IgD-negative memory B cell (primary cell): Measurements from ENCODE around the gene JAK1. TPM values are rescaled to one million over a fixed set of nuclear protein-coding genes. Genes with fewer than 3 reads are reported as not detected.

Source experiments
- H3K27ac Mint-ChIP-seq, 3 donors: one replicate each; pipeline ENCODE4 v1.8.0; 2020 to 2022; ENCODE audit warnings: mild to moderate bottlenecking in 3 of 3, mixed read lengths in 3 of 3, moderate library complexity in 1 of 3
- H3K27me3 Mint-ChIP-seq: one replicate; pipeline ENCODE4 v1.8.0; 2021; ENCODE audit warnings: mixed read lengths
- H3K36me3 Mint-ChIP-seq: one replicate; pipeline ENCODE4 v1.8.0; 2020; ENCODE audit warnings: mild to moderate bottlenecking, mixed read lengths
- H3K4me1 Mint-ChIP-seq, 3 donors: one replicate each; pipeline ENCODE4 v1.8.0; 2020 to 2022; ENCODE audit warnings: mixed read lengths in 3 of 3, mild to moderate bottlenecking in 1 of 3
- H3K4me3 Mint-ChIP-seq, 4 donors: one replicate each; pipeline ENCODE4 v1.8.0; 2020 to 2022; ENCODE audit warnings: mild to moderate bottlenecking in 4 of 4, mixed read lengths in 4 of 4, moderate library complexity in 3 of 4
- H3K9me3 Mint-ChIP-seq, 3 donors: one replicate each; pipeline ENCODE4 v1.8.0; 2020 to 2021; ENCODE audit warnings: mixed read lengths in 3 of 3, mild to moderate bottlenecking in 1 of 3
- polyA plus RNA-seq: library from polyadenylated mRNA; unstranded; fragments of 300-500 nt; fragmentation: Illumina TruSeq; gene quantifications from one replicate; pipeline ENCODE4 v1.2.3, GENCODE V29; 2021

The JAK1 gene
- polyA plus RNA-seq, 1 donor from 2014 or later: 216 TPM

GRCh38 chr1:64890699-64891447 is 75.5 kb downstream of the JAK1 start:
- H3K4me1 Mint-ChIP-seq: peaks cover 73 to 85% (median 78%) of the 10 kb centered on the region in 3 donors
- H3K9me3 Mint-ChIP-seq: no peaks in the 10 kb centered on the region
- no peaks in the 10 kb centered on the region for H3K27me3 Mint-ChIP-seq
- H3K36me3 Mint-ChIP-seq: no peaks in the 10 kb centered on the region
- H3K4me3 Mint-ChIP-seq: peak overlapping the region in 1 of 4 donors; percentile 93
- H3K27ac Mint-ChIP-seq: peak overlapping the region in 2 of 3 donors; percentile 6 to 10

- Mint-ChIP-seq H3K36me3 (no peaks in the 10 kb centered on the region), H3K27ac (peak overlapping the region in 1 of 3 donors; percentile 82), H3K27me3 (no peaks in the 10 kb centered on the region), H3K4me1 (peaks cover 64 to 85% (median 68%) of the 10 kb centered on the region in 3 donors), H3K9me3 (no peaks in the 10 kb centered on the region), H3K4me3 (peak overlapping the region in 2 of 4 donors; percentile 18 to 33)
These were observed 78.6 kb downstream of the JAK1 start for GRCh38 chr1:64887689-64888217.

- H3K4me3 Mint-ChIP-seq: peak overlapping the region in 1 of 4 donors; percentile 13
- peaks cover 61 to 82% (median 70%) of the 10 kb centered on the region in 3 donors for H3K4me1 Mint-ChIP-seq
- no peaks in the 10 kb centered on the region for H3K27me3 Mint-ChIP-seq
- H3K36me3 Mint-ChIP-seq: no peaks in the 10 kb centered on the region
- no peak overlapping the region for H3K27ac Mint-ChIP-seq
- H3K9me3 Mint-ChIP-seq: no peaks in the 10 kb centered on the region
These were observed 79.5 kb downstream of the JAK1 start for GRCh38 chr1:64886877-64887276.

- no peaks in the 10 kb centered on the region for H3K27me3 Mint-ChIP-seq
- H3K9me3 Mint-ChIP-seq: no peaks in the 10 kb centered on the region
- H3K27ac Mint-ChIP-seq: no peak overlapping the region
- H3K4me3 Mint-ChIP-seq: no peak overlapping the region
- H3K4me1 Mint-ChIP-seq: peaks cover 56 to 72% (median 59%) of the 10 kb centered on the region in 3 donors
- H3K36me3 Mint-ChIP-seq: no peaks in the 10 kb centered on the region
These were observed 80.7 kb downstream of the JAK1 start for GRCh38 chr1:64885648-64886047.

GRCh38 chr1:64884261-64885040 is 81.9 kb downstream of the JAK1 start:
- Mint-ChIP-seq H3K27me3 (no peaks in the 10 kb centered on the region), H3K4me3 (peak overlapping the region in 1 of 4 donors; percentile 44), H3K27ac (peak overlapping the region; percentile 3 to 76 (median 75)), H3K9me3 (no peaks in the 10 kb centered on the region), H3K4me1 (peaks cover 45 to 60% (median 47%) of the 10 kb centered on the region in 3 donors), H3K36me3 (no peaks in the 10 kb centered on the region)

- Mint-ChIP-seq H3K9me3 (no peaks in the 10 kb centered on the region), H3K27me3 (no peaks in the 10 kb centered on the region), H3K27ac (peak overlapping the region; percentile 41 to 73 (median 57)), H3K36me3 (peaks cover 5% of the 10 kb centered on the region), H3K4me3 (peak overlapping the region in 2 of 4 donors; percentile 31 to 79), H3K4me1 (peaks cover 35 to 47% (median 38%) of the 10 kb centered on the region in 3 donors)
These were observed 83.6 kb downstream of the JAK1 start for GRCh38 chr1:64882574-64883255.

GRCh38 chr1:64881281-64881680 is 85.1 kb downstream of the JAK1 start:
- Mint-ChIP-seq H3K4me3 (peak overlapping the region in 1 of 4 donors; percentile 10), H3K27ac (peak overlapping the region in 2 of 3 donors; percentile 41 to 71), H3K36me3 (peaks cover 5% of the 10 kb centered on the region), H3K4me1 (peaks cover 27 to 35% (median 28%) of the 10 kb centered on the region in 3 donors), H3K27me3 (no peaks in the 10 kb centered on the region), H3K9me3 (no peaks in the 10 kb centered on the region)

- H3K9me3 Mint-ChIP-seq: no peaks in the 10 kb centered on the region
- peaks cover 25 to 32% (median 31%) of the 10 kb centered on the region in 3 donors for H3K4me1 Mint-ChIP-seq
- H3K27me3 Mint-ChIP-seq: no peaks in the 10 kb centered on the region
- H3K4me3 Mint-ChIP-seq: no peak overlapping the region
- no peak overlapping the region for H3K27ac Mint-ChIP-seq
- H3K36me3 Mint-ChIP-seq: peaks cover 5% of the 10 kb centered on the region
These were observed 85.9 kb downstream of the JAK1 start for GRCh38 chr1:64880449-64880848.

GRCh38 chr1:64878931-64879611 is 87.3 kb downstream of the JAK1 start:
- Mint-ChIP-seq H3K4me1 (peaks cover 17 to 25% (median 20%) of the 10 kb centered on the region in 3 donors), H3K9me3 (no peaks in the 10 kb centered on the region), H3K36me3 (peaks cover 5% of the 10 kb centered on the region)

GRCh38 chr1:64878090-64878489 is 88.3 kb downstream of the JAK1 start:
- Mint-ChIP-seq H3K4me1 (peaks cover 12 to 19% (median 14%) of the 10 kb centered on the region in 3 donors), H3K4me3 (no peak overlapping the region), H3K36me3 (peaks cover 5% of the 10 kb centered on the region), H3K27ac (peak overlapping the region in 1 of 3 donors; percentile 72), H3K9me3 (no peaks in the 10 kb centered on the region), H3K27me3 (no peaks in the 10 kb centered on the region)

More at GRCh38 chr1:64878931-64879611, 87.3 kb downstream of the JAK1 start:
- Mint-ChIP-seq H3K27me3 (no peaks in the 10 kb centered on the region), H3K4me3 (no peak overlapping the region), H3K27ac (peak overlapping the region in 1 of 3 donors; percentile 13)

GRCh38 chr1:64877598-64877997 is 88.8 kb downstream of the JAK1 start:
- peak overlapping the region in 2 of 3 donors; percentile 72 to 84 for H3K27ac Mint-ChIP-seq
- H3K4me1 Mint-ChIP-seq: peaks cover 7 to 15% (median 9%) of the 10 kb centered on the region in 3 donors

GRCh38 chr1:64877151-64877550 is 89.2 kb downstream of the JAK1 start:
- no peaks in the 10 kb centered on the region for H3K9me3 Mint-ChIP-seq
- no peaks in the 10 kb centered on the region for H3K27me3 Mint-ChIP-seq
- no peak overlapping the region for H3K4me3 Mint-ChIP-seq
- peaks cover 5 to 15% (median 8%) of the 10 kb centered on the region in 3 donors for H3K4me1 Mint-ChIP-seq
- peak overlapping the region in 2 of 3 donors; percentile 72 to 84 for H3K27ac Mint-ChIP-seq
- peaks cover 5% of the 10 kb centered on the region for H3K36me3 Mint-ChIP-seq

More at GRCh38 chr1:64877598-64877997, 88.8 kb downstream of the JAK1 start:
- Mint-ChIP-seq H3K9me3 (no peaks in the 10 kb centered on the region), H3K4me3 (peak overlapping the region in 1 of 4 donors; percentile 22), H3K36me3 (peaks cover 5% of the 10 kb centered on the region), H3K27me3 (no peaks in the 10 kb centered on the region)

- H3K27ac Mint-ChIP-seq: peak overlapping the region in 1 of 3 donors; percentile 62
- H3K4me1 Mint-ChIP-seq: peaks cover 2 to 20% (median 2%) of the 10 kb centered on the region in 3 donors
- H3K27me3 Mint-ChIP-seq: no peaks in the 10 kb centered on the region
- no peaks in the 10 kb centered on the region for H3K9me3 Mint-ChIP-seq
- peak overlapping the region in 1 of 4 donors; percentile 81 for H3K4me3 Mint-ChIP-seq
- H3K36me3 Mint-ChIP-seq: peaks cover 6% of the 10 kb centered on the region
These were observed 90.7 kb downstream of the JAK1 start for GRCh38 chr1:64875606-64876005.

GRCh38 chr1:64875101-64875500 is 91.2 kb downstream of the JAK1 start:
- peaks cover 2 to 20% (median 2%) of the 10 kb centered on the region in 3 donors for H3K4me1 Mint-ChIP-seq
- H3K4me3 Mint-ChIP-seq: no peak overlapping the region
- H3K27me3 Mint-ChIP-seq: no peaks in the 10 kb centered on the region
- peak overlapping the region in 2 of 3 donors; percentile 62 to 88 for H3K27ac Mint-ChIP-seq
- no peaks in the 10 kb centered on the region for H3K9me3 Mint-ChIP-seq
- H3K36me3 Mint-ChIP-seq: peaks cover 6% of the 10 kb centered on the region
